Activated B cell treated with CpG ODN at 0.5 μM for 24 hours (primary cell): ENCODE data around the gene ALDH1A1. TPM values are rescaled to one million over a fixed set of nuclear protein-coding genes. Genes with fewer than 3 reads are reported as not detected.

ENCODE experiments used
- ATAC-seq: fragments of 200-7000 bp; cut with Tn5 transposase; one replicate; pipeline ENCODE4 v1.10.0; 2021; ENCODE audit warnings: low read depth, mild to moderate bottlenecking, moderate library complexity
- CTCF ChIA-PET: fragments of 350-600 bp; sonication (Branson Sonifier 250); formaldehyde crosslinking; loops from one replicate; lab custom pipeline; 2021; ENCODE audit warnings: antibody characterized with exemption; lab: Charles Lee
- POLR2A ChIA-PET: fragments of 350-600 bp; sonication (Branson Sonifier 250); formaldehyde crosslinking; loops from one replicate; lab custom pipeline; 2021; ENCODE audit warnings: antibody characterized with exemption; lab: Charles Lee
- DNase-seq: peaks from one replicate; pipeline ENCODE4 v3.0.0; 2022
- H3K27ac Mint-ChIP-seq: one replicate; pipeline ENCODE4 v1.8.0; 2020; ENCODE audit warnings: mixed read lengths
- H3K27me3 Mint-ChIP-seq: one replicate; pipeline ENCODE4 v1.8.0; 2021; ENCODE audit warnings: mixed read lengths
- H3K36me3 Mint-ChIP-seq: one replicate; pipeline ENCODE4 v1.8.0; 2021; ENCODE audit warnings: low read depth, mixed read lengths
- H3K4me1 Mint-ChIP-seq: one replicate; pipeline ENCODE4 v1.8.0; 2021; ENCODE audit warnings: mixed read lengths
- H3K4me3 Mint-ChIP-seq: one replicate; pipeline ENCODE4 v1.8.0; 2020; ENCODE audit warnings: mild to moderate bottlenecking, mixed read lengths
- H3K9me3 Mint-ChIP-seq: one replicate; pipeline ENCODE4 v1.8.0; 2020; ENCODE audit warnings: mixed read lengths
- intact Hi-C: fragments of 100-400 bp; cut with micrococcal nuclease; formaldehyde crosslinking; loops from one replicate; pipeline ENCODE4 v1.15.1; 2024
- total RNA-seq: library from RNA; stranded (reverse); gene quantifications from 2 replicates; pipeline ENCODE4 v1.2.3, GENCODE V29; 2022
- TF ChIP-seq, protein P1 (sequence below): fragments of 200-600 bp; IDR thresholded peaks from one replicate; pipeline ENCODE4 v1.8.0; 2022; ENCODE audit warnings: antibody characterized with exemption, mild to moderate bottlenecking

Gene ALDH1A1
- total RNA-seq, 1 donor from 2014 or later: not detected

DNA sequence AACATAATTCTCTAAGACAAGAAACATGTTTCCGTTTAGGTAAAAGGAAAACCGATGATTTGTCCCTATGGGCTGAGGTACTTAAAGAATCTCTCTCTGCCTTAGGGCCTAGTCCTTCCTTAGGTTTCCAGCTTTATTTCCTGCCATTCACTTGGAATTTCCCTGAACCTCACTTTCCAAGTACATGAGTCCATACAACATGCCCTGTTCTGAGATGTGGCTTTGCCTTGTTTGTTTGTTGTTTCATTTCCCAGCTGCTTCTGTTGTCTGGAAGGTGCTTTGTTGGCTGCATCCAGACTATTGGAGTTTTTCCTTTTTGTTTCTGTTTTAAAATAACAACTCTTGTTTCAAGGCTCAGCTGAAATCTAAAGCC is 95.2 kb downstream of the ALDH1A1 start:
- Mint-ChIP-seq H3K4me1 (peaks cover 15% of the 10 kb centered on the region), H3K27me3 (no peaks in the 10 kb centered on the region), H3K36me3 (no peaks in the 10 kb centered on the region), H3K9me3 (no peaks in the 10 kb centered on the region), H3K27ac (no peak overlapping the region), H3K4me3 (no peak overlapping the region)
- intact Hi-C loops: loop anchor here (1.0 to 2.0 kb wide), 3 partner anchors 166 to 327 kb away; no protein-coding TSS in a partner anchor
- POLR2A ChIA-PET: no interaction called here
- TF ChIP-seq, protein P1, sequence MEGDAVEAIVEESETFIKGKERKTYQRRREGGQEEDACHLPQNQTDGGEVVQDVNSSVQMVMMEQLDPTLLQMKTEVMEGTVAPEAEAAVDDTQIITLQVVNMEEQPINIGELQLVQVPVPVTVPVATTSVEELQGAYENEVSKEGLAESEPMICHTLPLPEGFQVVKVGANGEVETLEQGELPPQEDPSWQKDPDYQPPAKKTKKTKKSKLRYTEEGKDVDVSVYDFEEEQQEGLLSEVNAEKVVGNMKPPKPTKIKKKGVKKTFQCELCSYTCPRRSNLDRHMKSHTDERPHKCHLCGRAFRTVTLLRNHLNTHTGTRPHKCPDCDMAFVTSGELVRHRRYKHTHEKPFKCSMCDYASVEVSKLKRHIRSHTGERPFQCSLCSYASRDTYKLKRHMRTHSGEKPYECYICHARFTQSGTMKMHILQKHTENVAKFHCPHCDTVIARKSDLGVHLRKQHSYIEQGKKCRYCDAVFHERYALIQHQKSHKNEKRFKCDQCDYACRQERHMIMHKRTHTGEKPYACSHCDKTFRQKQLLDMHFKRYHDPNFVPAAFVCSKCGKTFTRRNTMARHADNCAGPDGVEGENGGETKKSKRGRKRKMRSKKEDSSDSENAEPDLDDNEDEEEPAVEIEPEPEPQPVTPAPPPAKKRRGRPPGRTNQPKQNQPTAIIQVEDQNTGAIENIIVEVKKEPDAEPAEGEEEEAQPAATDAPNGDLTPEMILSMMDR: no peak
- CTCF ChIA-PET: interaction anchor here (1.4 to 2.3 kb wide), 3 partner anchors 165 to 225 kb away, joined by 8 to 14 read pairs (median 11); no protein-coding TSS in a partner anchor
- no peak for ATAC-seq
- DNase-seq: no peak

GRCh38 chr9:72856972-72857623 is 95.8 kb downstream of the ALDH1A1 start:
- intact Hi-C loops: loop anchor here (1.0 to 2.0 kb wide), 3 partner anchors 166 to 328 kb away; no protein-coding TSS in a partner anchor
- Mint-ChIP-seq H3K9me3 (no peaks in the 10 kb centered on the region), H3K4me3 (no peak overlapping the region), H3K4me1 (peaks cover 10% of the 10 kb centered on the region), H3K36me3 (no peaks in the 10 kb centered on the region), H3K27me3 (no peaks in the 10 kb centered on the region), H3K27ac (no peak overlapping the region)
- no peak for DNase-seq
- no peak for ATAC-seq
- CTCF ChIA-PET: interaction anchor here (0.7 to 2.3 kb wide), 4 partner anchors 13 to 225 kb away, joined by 3 to 14 read pairs (median 10); no protein-coding TSS in a partner anchor
- POLR2A ChIA-PET: no interaction called here
- TF ChIP-seq, protein P1: no peak

GRCh38 chr9:72855890-72856523 is 96.8 kb downstream of the ALDH1A1 start:
- no peak for DNase-seq
- intact Hi-C loops: loop anchor here (2.0 kb wide), 1 partner anchor 329 kb away; no protein-coding TSS in a partner anchor
- TF ChIP-seq, protein P1: no peak
- Mint-ChIP-seq H3K4me1 (peaks cover 1% of the 10 kb centered on the region), H3K27me3 (no peaks in the 10 kb centered on the region), H3K4me3 (no peak overlapping the region), H3K27ac (no peak overlapping the region), H3K36me3 (no peaks in the 10 kb centered on the region), H3K9me3 (no peaks in the 10 kb centered on the region)
- ChIA-PET CTCF (interaction anchor here (1.6 kb wide), 1 partner anchor 167 kb away, joined by 8 read pairs; no protein-coding TSS in a partner anchor), POLR2A (no interaction called here)
- no peak for ATAC-seq

- no peak overlapping the region for H3K4me3 Mint-ChIP-seq
- DNase-seq: no peak
- intact Hi-C loops: no loop called here
- no peak overlapping the region for H3K27ac Mint-ChIP-seq
- no peaks in the 10 kb centered on the region for H3K4me1 Mint-ChIP-seq
- TF ChIP-seq, protein P1: no peak
- ChIA-PET POLR2A (no interaction called here), CTCF (no interaction called here)
- H3K36me3 Mint-ChIP-seq: no peaks in the 10 kb centered on the region
- no peaks in the 10 kb centered on the region for H3K9me3 Mint-ChIP-seq
- ATAC-seq: no peak
- H3K27me3 Mint-ChIP-seq: no peaks in the 10 kb centered on the region
Measured at GRCh38 chr9:72855321-72855720, 97.5 kb downstream of the ALDH1A1 start.

Other genes with a start within 250 kb of the ALDH1A1 start
- 0.27 and 0.71 TPM in 2 replicates for gene ANXA1, start 198.8 kb upstream of the ALDH1A1 start, total RNA-seq